Smooth muscle cell (in vitro differentiated cells): ENCODE results near the gene KLHL13. TPM values are rescaled to one million over a fixed set of nuclear protein-coding genes. Genes with fewer than 3 reads are reported as not detected.
"Not testable (repeated sequence)": the region's sequence is repeated elsewhere in the genome, so short reads cannot be mapped to it uniquely, and the experiment has no call there.

Source experiments
- DNase-seq: peaks from one replicate; lab custom pipeline; 2025; ENCODE audit not compliant: unreplicated experiment; lab: John Stamatoyannopoulos, UW
- H2AFZ ChIP-seq: fragments of 200-600 bp; sonication (generic); 2 replicates; pipeline ENCODE4 v1.6.0; 2016; ENCODE audit warnings: antibody characterized with exemption, low read depth, mild to moderate bottlenecking
- H3F3A ChIP-seq: fragments of 200-600 bp; sonication (generic); 2 replicates; pipeline ENCODE4 v1.6.0; 2017; ENCODE audit warnings: antibody characterized with exemption, low read depth
- H3K27ac ChIP-seq: fragments of 200-600 bp; sonication (generic); 2 replicates; pipeline ENCODE4 v1.5.1; 2016; ENCODE audit warnings: low read depth, mild to moderate bottlenecking
- H3K27me3 ChIP-seq: fragments of 200-600 bp; sonication (generic); 2 replicates; pipeline ENCODE4 v1.6.1; 2016; ENCODE audit warnings: low read depth, mild to moderate bottlenecking
- H3K36me3 ChIP-seq: fragments of 200-600 bp; sonication (generic); 2 replicates; pipeline ENCODE4 v1.5.1; 2016; ENCODE audit warnings: low read depth
- H3K4me1 ChIP-seq: fragments of 200-600 bp; sonication (generic); 2 replicates; pipeline ENCODE4 v1.5.1; 2016; ENCODE audit warnings: low read depth
- H3K4me2 ChIP-seq: fragments of 200-600 bp; sonication (generic); 2 replicates; pipeline ENCODE4 v1.6.0; 2016; ENCODE audit warnings: mild to moderate bottlenecking
- H3K4me3 ChIP-seq: fragments of 200-600 bp; sonication (generic); 2 replicates; pipeline ENCODE4 v1.5.1; 2016; ENCODE audit warnings: mild to moderate bottlenecking
- H3K79me2 ChIP-seq: fragments of 200-600 bp; sonication (generic); 2 replicates; pipeline ENCODE4 v1.6.0; 2016; ENCODE audit warnings: low read depth, mild to moderate bottlenecking
- H3K9ac ChIP-seq: fragments of 200-600 bp; sonication (generic); 2 replicates; pipeline ENCODE4 v1.6.0; 2016; ENCODE audit warnings: low read depth
- H3K9me3 ChIP-seq: fragments of 200-600 bp; sonication (generic); replicated peaks from 2 replicates; pipeline ENCODE4 v1.5.1; 2016; ENCODE audit warnings: low read depth
- H4K20me1 ChIP-seq: fragments of 200-600 bp; sonication (generic); 2 replicates; pipeline ENCODE4 v1.6.0; 2016; ENCODE audit warnings: low read depth
- CTCF ChIP-seq: fragments of 200-600 bp; sonication (generic); IDR thresholded peaks from 2 replicates; pipeline ENCODE4 v1.5.1; 2017; ENCODE audit warnings: borderline replicate concordance, mild to moderate bottlenecking, antibody characterized with exemption; ENCODE audit not compliant: insufficient read depth, poor library complexity, severe bottlenecking
- WGBS: methylation state at CpG from one replicate; pipeline ENCODE4 v1.1.7; 2016; ENCODE audit warnings: low lambda C conversion rate; 5-methylcytosine and 5-hydroxymethylcytosine counted together
- polyA plus RNA-seq: library from polyadenylated mRNA; unstranded; fragments of >200 nt; fragmentation: Nextera tagmentation; extraction: Ambion mirVana; gene quantifications from 2 replicates; pipeline ENCODE4 v1.2.1, GENCODE V29; 2016
- total RNA-seq: library from RNA; depleted of rRNA; stranded (reverse); fragments of >200 nt; gene quantifications from 2 replicates; pipeline ENCODE4 v1.2.3, GENCODE V29; 2014

The KLHL13 gene
- total and polyA plus RNA-seq, 2 experiments from 2014 or later = 0.32 to 3.4 TPM

GRCh38 chrX:118022753-118023152 is 93.9 kb downstream of the KLHL13 start:
- Histone ChIP-seq H2AFZ (no peak overlapping the region), H3K4me3 (no peak overlapping the region), H3K9me3 (no peaks in the 10 kb centered on the region), H3K79me2 (no peaks in the 10 kb centered on the region), H3K4me1 (no peaks in the 10 kb centered on the region), H3K4me2 (no peak overlapping the region), H3F3A (no peaks in the 10 kb centered on the region), H3K27me3 (no peaks in the 10 kb centered on the region), H4K20me1 (no peaks in the 10 kb centered on the region), H3K36me3 (no peaks in the 10 kb centered on the region), H3K9ac (no peak overlapping the region), H3K27ac (no peak overlapping the region)
- no peak for TF ChIP-seq CTCF
- 41% methylated on average over 2 of the region's 2 CpGs for WGBS
- DNase-seq = no peak

- Histone ChIP-seq H3K4me2 (no peak overlapping the region), H3K9me3 (no peaks in the 10 kb centered on the region), H3K9ac (no peak overlapping the region), H3K4me3 (no peak overlapping the region), H3K79me2 (no peaks in the 10 kb centered on the region), H3K4me1 (no peaks in the 10 kb centered on the region), H2AFZ (no peak overlapping the region), H4K20me1 (no peaks in the 10 kb centered on the region), H3K27ac (no peak overlapping the region), H3K27me3 (no peaks in the 10 kb centered on the region), H3K36me3 (no peaks in the 10 kb centered on the region), H3F3A (no peaks in the 10 kb centered on the region)
- DNase-seq = no peak
- TF ChIP-seq CTCF = no peak
These were observed 100.2 kb downstream of the KLHL13 start for GRCh38 chrX:118016422-118016821.

- 91% methylated on average over 6 of the region's 6 CpGs for WGBS
These were observed 114.2 kb downstream of the KLHL13 start for GRCh38 chrX:118002417-118002816.

GRCh38 chrX:118000518-118000917 is 116.1 kb downstream of the KLHL13 start:
- no peak for TF ChIP-seq CTCF
- no peak overlapping the region for H3K27ac ChIP-seq
- no peaks in the 10 kb centered on the region for H3K79me2 ChIP-seq
- H3K4me2 ChIP-seq = no peak overlapping the region
- H3K27me3 ChIP-seq = no peaks in the 10 kb centered on the region
- no peak overlapping the region for H3K9ac ChIP-seq
- DNase-seq = no peak
- H3K36me3 ChIP-seq = no peaks in the 10 kb centered on the region
- no peaks in the 10 kb centered on the region for H3F3A ChIP-seq
- H4K20me1 ChIP-seq = no peaks in the 10 kb centered on the region
- no peaks in the 10 kb centered on the region for H3K4me1 ChIP-seq
- no peak overlapping the region for H2AFZ ChIP-seq
- no peak overlapping the region for H3K4me3 ChIP-seq
- H3K9me3 ChIP-seq = no peaks in the 10 kb centered on the region

More at GRCh38 chrX:118002417-118002816, 114.2 kb downstream of the KLHL13 start:
- not testable (repeated sequence) for H3K79me2 ChIP-seq, DNase-seq, H3K4me2 ChIP-seq, H3K36me3 ChIP-seq, H3K9ac ChIP-seq, H4K20me1 ChIP-seq, H3K9me3 ChIP-seq, H3F3A ChIP-seq, H2AFZ ChIP-seq, H3K27ac ChIP-seq, H3K4me1 ChIP-seq, H3K4me3 ChIP-seq, H3K27me3 ChIP-seq
